ENCODE data around the gene RNF115.

DNA sequence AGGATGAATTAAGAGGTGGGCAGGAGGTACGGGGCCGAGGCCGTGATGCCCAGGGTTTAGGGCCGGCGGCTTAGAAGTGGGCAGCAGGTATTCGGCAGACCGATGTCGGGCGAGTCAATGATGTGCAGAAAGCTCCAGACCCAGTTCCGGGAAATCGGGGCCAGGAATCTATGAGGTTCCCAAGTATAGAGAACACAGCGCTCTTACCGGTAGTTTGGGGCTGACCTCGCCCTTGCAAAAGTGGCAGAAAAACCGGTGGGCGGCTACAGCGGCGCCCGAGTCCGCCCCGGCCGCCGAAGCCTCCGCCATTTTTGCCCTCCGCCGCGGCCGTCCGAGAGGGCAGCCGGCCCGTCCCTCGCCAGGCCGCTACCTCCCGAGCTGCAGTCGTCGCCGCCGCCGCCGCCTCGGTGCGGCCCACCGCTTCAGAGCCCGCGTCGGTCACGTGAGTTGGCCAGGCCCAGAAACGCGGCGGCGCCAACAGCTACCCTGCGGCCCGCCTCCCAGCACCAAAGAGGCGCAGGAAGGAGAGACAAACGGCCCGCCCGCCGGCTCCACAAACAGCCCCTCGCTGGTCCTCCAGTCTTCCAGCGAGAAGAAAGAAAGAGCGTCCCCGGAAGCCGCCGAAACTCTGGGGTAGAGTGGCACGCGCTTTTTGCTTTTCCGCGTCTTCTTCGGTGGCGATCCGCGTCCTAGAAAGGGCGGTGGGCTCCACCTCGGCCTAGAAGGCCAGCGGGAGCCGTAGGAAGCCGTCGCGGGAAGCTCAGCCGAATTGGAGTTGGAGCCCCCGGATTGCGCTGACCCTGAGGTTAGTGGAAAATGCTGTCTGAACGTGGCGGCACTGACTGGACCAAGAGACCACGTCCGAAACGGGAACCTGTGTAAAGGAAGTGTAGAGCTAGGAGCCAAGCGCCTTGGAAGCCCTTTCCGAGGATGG is at the start of gene RNF115, which contains the start of gene POLR3C:
- TF ChIP-seq CTCF (IDR thresholded peaks at IDR 0.05; ENCODE audit: low read depth, low read length, poor library complexity, severe bottlenecking) (no peak), EZH2phosphoT487 (IDR thresholded peaks at IDR 0.05; ENCODE audit: borderline replicate concordance, low read length) (no peak)

Data from DOHH2 (cell line).